SJCRH30 (cell line): ENCODE data around the gene TBC1D17. TPM values are rescaled to one million over a fixed set of nuclear protein-coding genes. Genes with fewer than 3 reads are reported as not detected.

ENCODE experiments used
- DNase-seq, 2 experiments: peaks; one replicate each; pipeline ENCODE4 v3.0.0-alpha.2; 2015 to 2020
- H3K27ac ChIP-seq: fragments of 250-450 bp; sonication (Bioruptor Pico); 2 replicates; pipeline ENCODE4 v1.5.1; 2020; ENCODE audit warnings: mild to moderate bottlenecking, moderate library complexity
- H3K27me3 ChIP-seq: fragments of 250-450 bp; sonication (Bioruptor Pico); 2 replicates; pipeline ENCODE4 v1.5.1; 2020; ENCODE audit warnings: mild to moderate bottlenecking, moderate library complexity
- H3K36me3 ChIP-seq: fragments of 250-450 bp; sonication (Bioruptor Pico); 2 replicates; pipeline ENCODE4 v1.5.1; 2020; ENCODE audit warnings: mild to moderate bottlenecking, moderate library complexity
- H3K4me1 ChIP-seq: fragments of 250-450 bp; sonication (Bioruptor Pico); 2 replicates; pipeline ENCODE4 v1.5.1; 2020; ENCODE audit warnings: mild to moderate bottlenecking, moderate library complexity
- H3K4me3 ChIP-seq: fragments of 250-450 bp; sonication (Bioruptor Pico); 2 replicates; pipeline ENCODE4 v1.5.1; 2020; ENCODE audit warnings: mild to moderate bottlenecking, moderate library complexity
- H3K9me3 ChIP-seq: fragments of 250-450 bp; sonication (Bioruptor Pico); replicated peaks from 2 replicates; pipeline ENCODE4 v1.5.1; 2020; ENCODE audit warnings: mild to moderate bottlenecking, moderate library complexity
- total RNA-seq: library from RNA; depleted of rRNA; stranded (reverse); fragments of >200 nt; shearing (Covaris generic); gene quantifications from 2 replicates; pipeline ENCODE4 v1.2.3, GENCODE V29; 2014

The TBC1D17 gene
- total RNA-seq, 1 experiment from 2014 or later: 9.1 TPM

GRCh38 chr19:49896863-49897621 lies 19.5 kb downstream of the TBC1D17 start, which contains the start of gene IL4I1:
Gene IL4I1 (minus strand): TSS chr19:49896887. CDS start chr19:49896160, 727 bp downstream.
- Histone ChIP-seq H3K9me3 (no peaks in the 10 kb centered on the region), H3K4me3 (no peak within 1 kb of the TSS), H3K27me3 (peaks cover 3% of the 10 kb centered on the region; the same call in 1 of the 2 replicates), H3K36me3 (no peaks in the 10 kb centered on the region), H3K27ac (no peak within 1 kb of the TSS), H3K4me1 (no peaks in the 10 kb centered on the region)
- peak in 1 of 2 experiments; percentile 54 for DNase-seq

- Histone ChIP-seq H3K36me3 (peaks cover 20% of the 10 kb centered on the region), H3K27me3 (no peaks in the 10 kb centered on the region), H3K9me3 (no peaks in the 10 kb centered on the region), H3K4me3 (no peak overlapping the region), H3K4me1 (no peaks in the 10 kb centered on the region), H3K27ac (no peak overlapping the region)
- no peak for DNase-seq
Measured at GRCh38 chr19:49904136-49904535, 26.6 kb downstream of the TBC1D17 start.

- no peaks in the 10 kb centered on the region for H3K9me3 ChIP-seq
- H3K4me3 ChIP-seq: no peak overlapping the region
- DNase-seq: no peak
- no peaks in the 10 kb centered on the region for H3K27me3 ChIP-seq
- no peaks in the 10 kb centered on the region for H3K4me1 ChIP-seq
- no peak overlapping the region for H3K27ac ChIP-seq
- H3K36me3 ChIP-seq: peaks cover 42% of the 10 kb centered on the region
Measured at GRCh38 chr19:49906879-49907564, 29.5 kb downstream of the TBC1D17 start.

- H3K4me3 ChIP-seq: no peak overlapping the region
- H3K9me3 ChIP-seq: no peaks in the 10 kb centered on the region
- H3K36me3 ChIP-seq: peaks cover 48% of the 10 kb centered on the region
- no peaks in the 10 kb centered on the region for H3K27me3 ChIP-seq
- no peak for DNase-seq
- H3K4me1 ChIP-seq: no peaks in the 10 kb centered on the region
- no peak overlapping the region for H3K27ac ChIP-seq
Measured at GRCh38 chr19:49907745-49908446, 30.4 kb downstream of the TBC1D17 start.

DNA sequence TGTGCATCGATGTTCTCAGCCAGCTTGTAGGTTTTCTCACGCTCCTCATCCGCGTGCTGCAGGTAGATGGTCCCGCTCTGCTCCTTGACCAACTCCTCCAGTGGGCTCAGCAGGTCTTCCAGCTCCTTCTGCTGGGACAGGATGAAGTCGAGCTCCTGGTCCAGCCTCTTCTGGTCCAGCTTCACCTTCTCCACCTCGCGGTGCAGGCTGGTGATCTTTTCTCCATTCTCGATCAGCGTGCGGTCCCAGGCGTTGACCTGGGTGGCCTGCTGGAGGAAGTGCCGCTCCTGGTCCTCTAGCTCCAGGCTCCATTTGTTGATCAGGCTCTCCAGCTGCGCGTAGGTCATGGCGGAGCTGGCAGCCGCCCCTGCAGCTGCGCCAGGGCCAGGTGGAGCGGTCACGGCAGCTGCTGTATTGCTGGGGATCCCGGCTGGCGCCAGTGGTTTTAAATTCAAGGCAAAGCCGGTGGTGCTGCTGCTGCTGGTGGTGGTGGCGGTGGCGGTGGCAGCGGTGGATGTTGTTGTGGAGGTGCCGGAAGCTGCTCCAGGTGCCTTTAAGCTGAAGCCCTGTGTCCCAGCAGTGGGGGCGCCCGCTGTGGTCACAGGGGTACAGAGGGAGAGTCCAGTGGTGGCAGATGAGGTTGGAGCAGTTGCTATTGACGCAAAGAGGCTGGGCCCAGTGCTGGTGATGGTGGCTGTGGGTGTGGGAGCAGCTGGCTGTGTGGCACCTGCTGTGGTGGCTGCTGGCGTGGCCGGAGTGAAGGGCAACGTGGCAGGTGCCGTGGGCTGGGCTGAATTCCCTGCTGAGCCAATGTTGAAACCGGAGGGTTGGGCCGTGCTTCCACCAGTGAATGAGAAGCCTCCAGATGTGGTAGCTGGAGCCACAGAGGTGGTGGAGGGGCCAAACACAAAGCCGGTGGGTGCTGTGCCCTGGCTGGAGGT lies 31.2 kb downstream of the TBC1D17 start:
- H3K4me3 ChIP-seq: no peak overlapping the region
- no peak overlapping the region for H3K27ac ChIP-seq
- peaks cover 55% of the 10 kb centered on the region for H3K36me3 ChIP-seq
- no peaks in the 10 kb centered on the region for H3K4me1 ChIP-seq
- H3K9me3 ChIP-seq: no peaks in the 10 kb centered on the region
- no peak for DNase-seq
- no peaks in the 10 kb centered on the region for H3K27me3 ChIP-seq

DNA sequence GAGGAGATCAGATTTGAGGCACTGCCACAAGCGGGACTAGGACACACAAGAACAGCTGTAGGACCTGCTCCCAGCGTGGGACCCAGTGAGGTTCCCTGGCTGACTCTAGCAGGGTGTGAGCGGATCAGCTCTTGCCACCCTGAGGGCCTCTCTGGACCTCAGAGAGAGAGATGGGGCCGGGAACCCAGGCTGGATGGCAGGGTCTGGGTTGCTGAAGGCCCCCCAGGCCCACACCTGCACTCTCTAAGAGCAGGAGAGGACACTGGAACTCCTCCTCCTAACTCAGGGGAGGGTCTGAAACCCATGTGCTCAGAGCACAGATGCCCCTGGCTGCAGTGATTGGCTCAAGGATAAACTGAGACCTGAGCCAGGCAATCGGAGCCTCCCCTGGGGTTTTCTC lies 32.7 kb downstream of the TBC1D17 start:
- no peaks in the 10 kb centered on the region for H3K4me1 ChIP-seq
- peaks cover 68% of the 10 kb centered on the region for H3K36me3 ChIP-seq
- no peaks in the 10 kb centered on the region for H3K27me3 ChIP-seq
- DNase-seq: no peak
- no peak overlapping the region for H3K27ac ChIP-seq
- H3K9me3 ChIP-seq: no peaks in the 10 kb centered on the region
- no peak overlapping the region for H3K4me3 ChIP-seq

- peaks cover 80% of the 10 kb centered on the region for H3K36me3 ChIP-seq
- H3K9me3 ChIP-seq: no peaks in the 10 kb centered on the region
- no peak overlapping the region for H3K4me3 ChIP-seq
- no peaks in the 10 kb centered on the region for H3K27me3 ChIP-seq
- no peak overlapping the region for H3K27ac ChIP-seq
- H3K4me1 ChIP-seq: no peaks in the 10 kb centered on the region
- DNase-seq: no peak
Measured at GRCh38 chr19:49911381-49912145, 34.1 kb downstream of the TBC1D17 start.

GRCh38 chr19:49912965-49913685 lies 35.6 kb downstream of the TBC1D17 start:
- Histone ChIP-seq H3K36me3 (peaks cover 84% of the 10 kb centered on the region), H3K27ac (no peak overlapping the region), H3K9me3 (no peaks in the 10 kb centered on the region), H3K4me1 (no peaks in the 10 kb centered on the region), H3K4me3 (no peak overlapping the region), H3K27me3 (no peaks in the 10 kb centered on the region)
- no peak for DNase-seq

- H3K27me3 ChIP-seq: no peaks in the 10 kb centered on the region
- peaks cover 84% of the 10 kb centered on the region for H3K36me3 ChIP-seq
- no peaks in the 10 kb centered on the region for H3K9me3 ChIP-seq
- no peaks in the 10 kb centered on the region for H3K4me1 ChIP-seq
- no peak overlapping the region for H3K27ac ChIP-seq
- H3K4me3 ChIP-seq: no peak overlapping the region
- DNase-seq: no peak
Measured at GRCh38 chr19:49913720-49914119, 36.2 kb downstream of the TBC1D17 start.

DNA sequence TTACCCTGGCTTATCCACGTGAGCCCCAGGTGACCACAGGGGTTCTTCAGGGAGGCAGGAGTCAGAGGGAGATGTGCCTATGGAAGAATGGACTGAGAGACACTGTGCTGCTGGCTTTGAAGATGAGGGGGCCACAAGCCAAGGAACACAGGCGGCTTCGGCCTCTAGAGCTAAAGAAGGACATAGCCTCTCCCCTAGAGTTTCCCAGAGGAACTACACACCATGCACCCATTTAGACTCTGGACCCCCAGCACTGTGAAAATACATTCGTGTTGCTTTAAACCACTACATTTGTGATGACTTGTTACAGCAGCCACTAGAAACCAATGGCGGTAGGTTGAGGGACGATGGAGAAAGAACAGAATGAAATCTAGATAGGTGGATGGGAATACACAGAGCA lies 37.8 kb downstream of the TBC1D17 start:
- H3K9me3 ChIP-seq: no peaks in the 10 kb centered on the region
- H3K36me3 ChIP-seq: peaks cover 76% of the 10 kb centered on the region
- H3K4me1 ChIP-seq: no peaks in the 10 kb centered on the region
- no peak overlapping the region for H3K4me3 ChIP-seq
- H3K27ac ChIP-seq: no peak overlapping the region
- H3K27me3 ChIP-seq: no peaks in the 10 kb centered on the region
- no peak for DNase-seq

DNA sequence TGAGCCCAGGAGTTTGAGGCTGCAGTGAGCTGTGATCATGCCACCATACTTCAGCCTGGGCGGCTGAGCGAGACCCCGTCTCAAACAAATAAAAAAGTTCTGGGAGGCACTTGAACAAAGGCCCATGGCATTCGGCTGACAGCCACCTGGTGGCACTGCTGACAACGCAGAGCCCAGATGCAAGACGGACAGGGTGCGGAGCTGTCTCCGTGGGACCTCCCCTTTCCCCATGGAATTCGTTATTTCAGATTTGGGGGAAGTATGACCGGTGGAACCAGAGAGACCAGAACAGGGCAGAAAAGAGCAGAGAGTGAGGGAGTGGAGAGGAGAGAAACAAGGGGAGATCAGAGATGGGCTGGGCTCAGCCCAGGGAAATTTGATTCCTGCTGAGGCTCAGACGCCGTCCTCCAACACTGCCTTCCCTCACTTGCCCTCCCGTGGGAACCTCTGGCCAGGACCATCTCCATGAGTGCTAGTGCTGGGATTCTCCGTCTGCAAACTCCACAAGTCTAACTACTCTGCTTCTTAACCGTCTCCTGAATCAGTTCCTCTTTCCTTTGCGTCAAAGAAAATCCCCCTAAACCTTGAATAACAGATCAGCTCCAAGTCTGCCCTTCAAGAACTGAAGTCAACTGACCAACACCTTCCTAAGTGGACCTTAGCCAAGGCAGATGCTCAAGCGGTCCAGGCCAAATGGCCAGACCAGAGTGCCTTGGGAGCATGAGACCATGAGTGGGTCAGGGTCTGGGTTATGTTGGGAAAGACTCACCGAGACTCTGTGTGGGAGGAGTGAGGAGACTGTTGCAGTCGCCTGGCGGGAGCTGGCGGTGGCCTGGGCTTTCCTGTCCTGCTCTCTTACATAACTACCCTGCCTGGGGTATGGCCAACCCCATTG lies 39.6 kb downstream of the TBC1D17 start:
- Histone ChIP-seq H3K4me1 (peaks cover under 1% of the 10 kb centered on the region; the same call in 1 of the 2 replicates), H3K9me3 (no peaks in the 10 kb centered on the region), H3K27ac (no peak overlapping the region), H3K4me3 (no peak overlapping the region), H3K27me3 (no peaks in the 10 kb centered on the region), H3K36me3 (peaks cover 82% of the 10 kb centered on the region)
- no peak for DNase-seq

DNA sequence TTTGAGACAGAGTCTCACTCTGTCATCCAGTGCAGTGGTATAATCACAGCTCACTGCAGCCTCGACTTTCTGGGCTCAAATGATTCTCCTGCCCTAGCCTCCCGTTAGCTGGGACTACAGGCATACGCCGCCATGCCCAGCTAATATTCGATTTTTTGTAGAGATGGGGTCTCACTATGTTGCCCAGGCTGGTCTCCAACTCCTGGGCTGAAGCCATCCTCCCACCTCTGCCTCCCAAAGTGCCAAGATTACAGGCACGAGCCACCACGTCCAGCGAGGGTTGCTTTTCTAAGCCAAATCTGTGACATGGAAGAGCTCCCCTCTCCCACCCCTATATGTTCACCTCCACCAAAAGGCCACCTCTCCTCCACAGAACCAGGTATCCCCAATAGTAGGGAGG lies 40.6 kb downstream of the TBC1D17 start:
- Histone ChIP-seq H3K36me3 (peaks cover 81% of the 10 kb centered on the region), H3K9me3 (no peaks in the 10 kb centered on the region), H3K4me1 (peaks cover 9% of the 10 kb centered on the region; the same call in 1 of the 2 replicates), H3K27me3 (no peaks in the 10 kb centered on the region), H3K27ac (no peak overlapping the region), H3K4me3 (no peak overlapping the region)
- no peak for DNase-seq
